Osteoblast (primary cell): Measurements from ENCODE around the gene NUFIP2. TPM values are rescaled to one million over a fixed set of nuclear protein-coding genes. Genes with fewer than 3 reads are reported as not detected.

Experiments used
- DNase-seq: peaks from one replicate; pipeline ENCODE4 v3.0.0; 2011; ENCODE audit warnings: low spot score, mixed read lengths; ENCODE audit not compliant: insufficient read length; ENCODE audit errors: missing footprints
- H2AFZ ChIP-seq: 2 replicates; pipeline ENCODE4 v1.6.0; 2011; ENCODE audit warnings: mild to moderate bottlenecking, low read length
- H3K27ac ChIP-seq: 2 replicates; pipeline ENCODE4 v1.5.1; 2011; ENCODE audit warnings: mild to moderate bottlenecking, low read depth, low read length, moderate library complexity
- H3K27me3 ChIP-seq: 2 replicates; pipeline ENCODE4 v1.6.0; 2012; ENCODE audit warnings: mild to moderate bottlenecking, control low read depth, inconsistent platforms, low read length, moderate library complexity; ENCODE audit not compliant: insufficient read depth
- H3K36me3 ChIP-seq: 2 replicates; pipeline ENCODE4 v1.5.1; 2011; ENCODE audit warnings: mild to moderate bottlenecking, low read length, control low read depth, moderate library complexity; ENCODE audit not compliant: insufficient read depth
- H3K4me1 ChIP-seq: 2 replicates; pipeline ENCODE4 v1.5.1; 2011; ENCODE audit warnings: mild to moderate bottlenecking, low read length, control low read depth, moderate library complexity; ENCODE audit not compliant: insufficient read depth
- H3K4me2 ChIP-seq: 2 replicates; pipeline ENCODE4 v1.6.0; 2011; ENCODE audit warnings: mild to moderate bottlenecking, low read length; ENCODE audit not compliant: insufficient read depth
- H3K4me3 ChIP-seq: fragments of 200-600 bp; sonication (generic); 3 replicates; pipeline ENCODE4 v1.5.1; 2012; ENCODE audit warnings: mild to moderate bottlenecking, low read length, inconsistent platforms; ENCODE audit not compliant: insufficient read depth
- H3K79me2 ChIP-seq: 2 replicates; pipeline ENCODE4 v1.6.0; 2012; ENCODE audit warnings: mild to moderate bottlenecking, low read length, control low read depth, inconsistent platforms; ENCODE audit not compliant: insufficient read depth
- H3K9me3 ChIP-seq: 2 replicates; pipeline ENCODE4 v1.5.1; 2011; ENCODE audit warnings: low read depth, low read length, control low read depth
- H4K20me1 ChIP-seq: 2 replicates; pipeline ENCODE4 v1.6.0; 2012; ENCODE audit warnings: mild to moderate bottlenecking, low read length, control low read depth; ENCODE audit not compliant: insufficient read depth
- total RNA-seq: library from RNA; depleted of rRNA; stranded (reverse); fragments of >200 nt; gene quantifications from 2 replicates; pipeline ENCODE4 v1.2.3, GENCODE V29; 2012
- TF ChIP-seq, protein P1 (sequence below): IDR thresholded peaks from 2 replicates; pipeline ENCODE4 v1.5.1; 2011; ENCODE audit warnings: mild to moderate bottlenecking, low read depth, low read length, moderate library complexity; ENCODE audit errors: extremely low read depth

Gene NUFIP2
- total RNA-seq, 1 donor = 56.8 TPM

DNA sequence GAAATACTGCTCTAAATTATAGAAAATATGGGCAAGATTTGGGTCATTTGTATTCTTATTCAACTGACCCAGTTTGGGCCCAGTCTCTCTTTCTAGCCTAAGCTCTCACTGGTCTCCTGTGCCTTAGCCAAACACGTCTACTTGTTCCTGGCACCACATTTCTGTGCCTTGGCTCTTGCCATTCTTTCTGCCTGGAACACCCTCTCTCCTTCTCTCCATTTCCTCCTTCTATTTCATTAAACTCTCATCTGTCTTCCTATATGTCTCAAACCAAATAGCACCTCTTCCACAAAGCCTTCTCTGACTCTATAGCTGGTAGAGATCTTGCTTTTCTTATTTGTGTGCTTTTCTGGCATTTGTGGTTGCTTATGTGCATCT lies 37.7 kb upstream of the NUFIP2 start:
- H3K9me3 ChIP-seq = no peaks in the 10 kb centered on the region
- H3K4me3 ChIP-seq = no peak overlapping the region
- H3K36me3 ChIP-seq = no peaks in the 10 kb centered on the region
- H3K4me2 ChIP-seq = no peak overlapping the region
- H4K20me1 ChIP-seq = no peaks in the 10 kb centered on the region
- H2AFZ ChIP-seq = no peak overlapping the region
- H3K27ac ChIP-seq = no peak overlapping the region
- H3K79me2 ChIP-seq = no peaks in the 10 kb centered on the region
- no peaks in the 10 kb centered on the region for H3K27me3 ChIP-seq
- no peak for DNase-seq
- TF ChIP-seq, protein P1, sequence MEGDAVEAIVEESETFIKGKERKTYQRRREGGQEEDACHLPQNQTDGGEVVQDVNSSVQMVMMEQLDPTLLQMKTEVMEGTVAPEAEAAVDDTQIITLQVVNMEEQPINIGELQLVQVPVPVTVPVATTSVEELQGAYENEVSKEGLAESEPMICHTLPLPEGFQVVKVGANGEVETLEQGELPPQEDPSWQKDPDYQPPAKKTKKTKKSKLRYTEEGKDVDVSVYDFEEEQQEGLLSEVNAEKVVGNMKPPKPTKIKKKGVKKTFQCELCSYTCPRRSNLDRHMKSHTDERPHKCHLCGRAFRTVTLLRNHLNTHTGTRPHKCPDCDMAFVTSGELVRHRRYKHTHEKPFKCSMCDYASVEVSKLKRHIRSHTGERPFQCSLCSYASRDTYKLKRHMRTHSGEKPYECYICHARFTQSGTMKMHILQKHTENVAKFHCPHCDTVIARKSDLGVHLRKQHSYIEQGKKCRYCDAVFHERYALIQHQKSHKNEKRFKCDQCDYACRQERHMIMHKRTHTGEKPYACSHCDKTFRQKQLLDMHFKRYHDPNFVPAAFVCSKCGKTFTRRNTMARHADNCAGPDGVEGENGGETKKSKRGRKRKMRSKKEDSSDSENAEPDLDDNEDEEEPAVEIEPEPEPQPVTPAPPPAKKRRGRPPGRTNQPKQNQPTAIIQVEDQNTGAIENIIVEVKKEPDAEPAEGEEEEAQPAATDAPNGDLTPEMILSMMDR = no peak
- H3K4me1 ChIP-seq = no peaks in the 10 kb centered on the region

DNA sequence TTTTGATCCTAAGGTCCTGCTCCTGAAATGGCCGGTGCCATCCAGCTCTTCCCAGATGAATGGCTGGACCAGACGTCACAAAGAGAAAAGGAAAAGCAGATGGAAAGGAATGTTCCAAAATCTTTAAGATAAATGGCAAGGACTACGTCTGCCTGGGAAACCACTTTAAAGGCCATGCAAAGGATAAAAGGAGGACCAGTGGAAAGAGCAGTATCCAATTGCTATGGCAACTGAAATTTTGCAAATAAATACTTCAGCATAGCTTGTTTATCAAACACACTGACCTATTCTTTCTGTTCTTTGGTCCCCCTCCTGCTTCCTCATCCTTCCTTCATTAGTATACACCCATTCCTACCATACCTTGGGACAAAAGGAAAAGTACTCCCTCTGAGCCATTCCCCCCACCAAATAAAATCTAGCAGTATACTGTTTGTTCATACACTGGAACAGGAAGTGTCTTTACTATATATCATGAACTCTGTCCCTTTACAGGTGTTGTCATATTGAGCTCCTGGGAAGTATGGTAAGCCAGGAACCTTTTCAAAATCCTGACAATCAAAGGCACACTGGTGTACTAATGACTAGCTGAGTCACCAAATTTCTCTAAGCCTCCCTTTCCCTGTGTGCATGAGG lies 37.2 kb upstream of the NUFIP2 start:
- Histone ChIP-seq H3K4me3 (no peak overlapping the region), H3K27ac (no peak overlapping the region), H3K36me3 (no peaks in the 10 kb centered on the region), H3K79me2 (no peaks in the 10 kb centered on the region), H3K4me2 (no peak overlapping the region), H3K9me3 (no peaks in the 10 kb centered on the region), H3K27me3 (no peaks in the 10 kb centered on the region), H4K20me1 (no peaks in the 10 kb centered on the region), H2AFZ (no peak overlapping the region), H3K4me1 (no peaks in the 10 kb centered on the region)
- DNase-seq = no peak
- TF ChIP-seq, protein P1 = no peak

DNA sequence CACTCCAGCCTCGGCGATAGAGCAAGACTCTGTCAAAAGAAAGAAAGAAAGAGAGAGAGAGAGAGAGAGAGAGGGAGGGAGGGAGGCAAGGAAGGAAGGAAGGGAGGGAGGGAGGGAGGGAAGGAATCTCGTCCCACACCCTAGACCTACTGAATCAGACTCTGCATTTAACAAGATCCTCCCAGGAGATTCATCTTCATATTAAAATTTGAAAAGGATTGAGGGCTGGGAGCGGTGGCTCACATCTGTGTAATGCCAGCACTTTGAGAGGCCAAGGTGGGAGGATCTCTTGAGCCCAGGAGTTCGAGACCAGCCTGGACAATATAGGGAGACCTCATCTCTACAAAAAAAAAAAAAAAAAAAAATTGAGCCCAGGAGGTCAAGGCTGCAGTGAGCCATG lies 33.5 kb upstream of the NUFIP2 start:
- no peaks in the 10 kb centered on the region for H3K9me3 ChIP-seq
- TF ChIP-seq, protein P1 = no peak
- H3K4me3 ChIP-seq = no peak overlapping the region
- H3K36me3 ChIP-seq = no peaks in the 10 kb centered on the region
- H3K4me1 ChIP-seq = no peaks in the 10 kb centered on the region
- no peak for DNase-seq
- no peaks in the 10 kb centered on the region for H4K20me1 ChIP-seq
- H3K79me2 ChIP-seq = no peaks in the 10 kb centered on the region
- H3K27ac ChIP-seq = no peak overlapping the region
- H2AFZ ChIP-seq = no peak overlapping the region
- H3K27me3 ChIP-seq = no peaks in the 10 kb centered on the region
- no peak overlapping the region for H3K4me2 ChIP-seq

DNA sequence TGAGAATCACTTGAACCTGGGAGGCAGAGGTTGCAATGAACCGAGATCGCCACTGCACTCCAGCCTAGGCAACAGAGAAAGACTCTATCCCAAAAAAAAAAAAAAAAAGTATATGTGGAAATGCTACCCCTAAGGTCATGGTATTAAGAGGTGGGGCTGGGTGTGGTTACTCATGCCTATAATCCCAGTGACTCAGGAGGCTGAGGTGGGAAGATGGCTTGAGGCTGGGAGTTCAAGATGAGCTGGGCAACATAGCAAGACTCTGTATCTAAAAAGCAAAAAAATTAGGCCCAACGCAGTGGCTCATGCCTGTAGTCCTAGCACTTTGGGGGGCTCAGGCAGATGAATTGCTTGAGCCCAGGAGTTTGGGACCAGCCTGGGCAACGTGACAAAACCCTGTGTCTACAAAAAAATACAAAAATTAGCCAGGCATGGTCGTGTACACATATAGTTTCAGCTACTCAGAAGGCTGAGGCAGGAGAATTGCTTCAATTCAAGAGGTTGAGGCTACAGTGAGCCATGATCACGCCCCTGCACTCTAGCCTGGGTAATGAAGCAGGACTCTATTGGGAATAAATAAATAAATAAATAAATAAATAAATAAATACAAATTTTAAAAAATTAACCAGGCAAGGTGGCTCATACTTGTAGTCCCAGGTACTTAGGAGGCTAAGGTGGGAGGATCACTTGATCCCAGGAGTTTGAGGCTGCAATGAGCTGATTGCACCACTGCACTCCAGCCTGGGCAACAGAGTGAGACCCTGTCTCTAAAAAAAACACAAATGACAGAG lies 32.3 kb upstream of the NUFIP2 start:
- no peaks in the 10 kb centered on the region for H3K79me2 ChIP-seq
- H3K27me3 ChIP-seq = no peaks in the 10 kb centered on the region
- no peaks in the 10 kb centered on the region for H3K9me3 ChIP-seq
- no peaks in the 10 kb centered on the region for H3K4me1 ChIP-seq
- TF ChIP-seq, protein P1 = no peak
- no peak overlapping the region for H3K27ac ChIP-seq
- H3K4me2 ChIP-seq = no peak overlapping the region
- H4K20me1 ChIP-seq = no peaks in the 10 kb centered on the region
- no peak for DNase-seq
- no peak overlapping the region for H2AFZ ChIP-seq
- no peak overlapping the region for H3K4me3 ChIP-seq
- H3K36me3 ChIP-seq = no peaks in the 10 kb centered on the region
